Activated CD8-positive, alpha-beta T cell treated with anti-CD3 and anti-CD28 coated beads for 36 hours (primary cell): Measurements from ENCODE around the gene TCL1A. TPM values are rescaled to one million over a fixed set of nuclear protein-coding genes. Genes with fewer than 3 reads are reported as not detected.

ENCODE experiments used
- ATAC-seq: fragments of 200-7000 bp; cut with Tn5 transposase; one replicate; pipeline ENCODE4 v1.10.0; 2021; ENCODE audit warnings: mild to moderate bottlenecking, moderate library complexity
- CTCF ChIA-PET: fragments of 350-600 bp; sonication (Branson Sonifier 250); formaldehyde crosslinking; loops from one replicate; lab custom pipeline; 2021; ENCODE audit warnings: antibody characterized with exemption; lab: Charles Lee
- POLR2A ChIA-PET: fragments of 350-600 bp; sonication (Branson Sonifier 250); formaldehyde crosslinking; loops from one replicate; lab custom pipeline; 2021; ENCODE audit warnings: antibody characterized with exemption; lab: Charles Lee
- DNase-seq: peaks from one replicate; pipeline ENCODE4 v3.0.0-alpha.2; 2020
- H3K27ac Mint-ChIP-seq: one replicate; pipeline ENCODE4 v1.8.0; 2021; ENCODE audit warnings: mild to moderate bottlenecking, mixed read lengths
- H3K27me3 Mint-ChIP-seq: one replicate; pipeline ENCODE4 v1.8.0; 2021; ENCODE audit warnings: mixed read lengths
- H3K36me3 Mint-ChIP-seq: one replicate; pipeline ENCODE4 v1.8.0; 2021; ENCODE audit warnings: low read depth, mixed read lengths
- H3K4me1 Mint-ChIP-seq: one replicate; pipeline ENCODE4 v1.8.0; 2021; ENCODE audit warnings: low read depth, mixed read lengths
- H3K4me3 Mint-ChIP-seq: one replicate; pipeline ENCODE4 v1.8.0; 2021; ENCODE audit warnings: mild to moderate bottlenecking, moderate library complexity, mixed read lengths
- H3K9me3 Mint-ChIP-seq: one replicate; pipeline ENCODE4 v1.8.0; 2021; ENCODE audit warnings: mixed read lengths
- CTCF ChIP-seq: fragments of 200-600 bp; IDR thresholded peaks from one replicate; pipeline ENCODE4 v1.8.0; 2022; ENCODE audit warnings: antibody characterized with exemption, mild to moderate bottlenecking
- intact Hi-C: fragments of 100-400 bp; cut with micrococcal nuclease; formaldehyde crosslinking; loops from one replicate; pipeline ENCODE4 v1.10.0; 2022
- total RNA-seq, 2 experiments: library from RNA; stranded (reverse); gene quantifications; one replicate each; pipeline ENCODE4 v1.2.3, GENCODE V29; 2021

Gene TCL1A
- total RNA-seq, 2 experiments from 2014 or later = 0.65 to 1.1 TPM

GRCh38 chr14:95725685-95726336, 11.9 kb upstream of the TCL1A start:
- no peak for TF ChIP-seq CTCF
- CTCF ChIA-PET = interaction anchor here (1.1 kb wide), 1 partner anchor 11 kb away, joined by 3 read pairs; no protein-coding TSS in a partner anchor

GRCh38 chr14:95722525-95723190, 8.7 kb upstream of the TCL1A start:
- POLR2A ChIA-PET = no interaction called here
- H3K9me3 Mint-ChIP-seq = peaks cover 14% of the 10 kb centered on the region

More at GRCh38 chr14:95725685-95726336, 11.9 kb upstream of the TCL1A start:
- Mint-ChIP-seq H3K36me3 (no peaks in the 10 kb centered on the region), H3K27ac (no peak overlapping the region), H3K9me3 (peaks cover 14% of the 10 kb centered on the region), H3K4me3 (no peak overlapping the region), H3K27me3 (peaks cover 33% of the 10 kb centered on the region), H3K4me1 (no peaks in the 10 kb centered on the region)
- ATAC-seq (no peak), DNase-seq (no peak)
- intact Hi-C loops = no loop called here
- POLR2A ChIA-PET = no interaction called here

GRCh38 chr14:95712398-95712797, 1.5 kb downstream of the TCL1A start:
- Mint-ChIP-seq H3K4me3 (no peak overlapping the region), H3K9me3 (no peaks in the 10 kb centered on the region)

More at GRCh38 chr14:95722525-95723190, 8.7 kb upstream of the TCL1A start:
- H3K27ac Mint-ChIP-seq = no peak overlapping the region
- H3K4me3 Mint-ChIP-seq = no peak overlapping the region
- CTCF ChIA-PET = no interaction called here
- intact Hi-C loops = no loop called here
- TF ChIP-seq CTCF = no peak
- no peaks in the 10 kb centered on the region for H3K4me1 Mint-ChIP-seq
- peaks cover 27% of the 10 kb centered on the region for H3K27me3 Mint-ChIP-seq
- ATAC-seq (no peak), DNase-seq (no peak)
- no peaks in the 10 kb centered on the region for H3K36me3 Mint-ChIP-seq

GRCh38 chr14:95711476-95712176, 2.3 kb downstream of the TCL1A start:
- ATAC-seq = no peak
- H3K36me3 Mint-ChIP-seq = no peaks in the 10 kb centered on the region
- CTCF ChIA-PET = no interaction called here
- no peaks in the 10 kb centered on the region for H3K9me3 Mint-ChIP-seq
- no peak overlapping the region for H3K4me3 Mint-ChIP-seq
- no peaks in the 10 kb centered on the region for H3K4me1 Mint-ChIP-seq
- POLR2A ChIA-PET = no interaction called here
- TF ChIP-seq CTCF = no peak
- H3K27me3 Mint-ChIP-seq = peaks cover 16% of the 10 kb centered on the region
- intact Hi-C loops = no loop called here
- H3K27ac Mint-ChIP-seq = no peak overlapping the region
- no peak for DNase-seq

More at GRCh38 chr14:95712398-95712797, 1.5 kb downstream of the TCL1A start:
- no peak for ATAC-seq
- Mint-ChIP-seq H3K27ac (no peak overlapping the region), H3K27me3 (peaks cover 16% of the 10 kb centered on the region), H3K36me3 (no peaks in the 10 kb centered on the region), H3K4me1 (no peaks in the 10 kb centered on the region)
- no peak for DNase-seq
- intact Hi-C loops = no loop called here
- TF ChIP-seq CTCF = no peak
- ChIA-PET CTCF (no interaction called here), POLR2A (no interaction called here)
